GM23338 (cell line): Measurements from ENCODE around the gene KLHL5.

Experiments
- CREB1 ChIP-seq: fragments of 250-450 bp; sonication (Bioruptor Pico); IDR thresholded peaks from 2 replicates; pipeline ENCODE4 v1.5.0; 2020; ENCODE audit warnings: low read depth, mild to moderate bottlenecking, moderate library complexity
- CTCF ChIP-seq, 2 experiments: fragments of 200-600 bp in 1 of 2; sonication (generic) in 1 of 2; conservative IDR thresholded peaks; 2 replicates each; pipeline versions ENCODE4 v1.5.1 to v1.6.1; 2016 to 2017; ENCODE audit warnings: antibody characterized with exemption in 2 of 2, low read depth in 2 of 2, mild to moderate bottlenecking in 2 of 2, moderate library complexity in 1 of 2
- EZH2 ChIP-seq: fragments of 200-600 bp; sonication (generic); IDR thresholded peaks from one replicate; pipeline ENCODE4 v1.8.0; 2017; ENCODE audit warnings: antibody characterized with exemption, mild to moderate bottlenecking, low read depth; ENCODE audit not compliant: unreplicated experiment
- EZH2phosphoT487 ChIP-seq: fragments of 200-600 bp; sonication (generic); IDR thresholded peaks from one replicate; pipeline ENCODE4 v1.8.1; 2018; ENCODE audit warnings: antibody characterized with exemption; ENCODE audit not compliant: unreplicated experiment
- NANOG ChIP-seq: IDR thresholded peaks from 2 replicates; pipeline ENCODE4 v1.6.1; 2016; ENCODE audit warnings: antibody characterized with exemption, borderline replicate concordance
- POLR2AphosphoS5 ChIP-seq: IDR thresholded peaks from 2 replicates; pipeline ENCODE4 v1.6.1; 2016; ENCODE audit warnings: antibody characterized with exemption, low read depth
- REST ChIP-seq: IDR thresholded peaks from one replicate; pipeline ENCODE4 v1.6.1; 2018; ENCODE audit warnings: antibody characterized with exemption; ENCODE audit not compliant: unreplicated experiment
- ZNF114 ChIP-seq: fragments of 250-450 bp; sonication (Bioruptor Pico); IDR thresholded peaks from 2 replicates; pipeline ENCODE4 v1.5.0; 2020; ENCODE audit warnings: mild to moderate bottlenecking, moderate library complexity
- ZNF331 ChIP-seq: fragments of 250-450 bp; sonication (Bioruptor Pico); IDR thresholded peaks from 2 replicates; pipeline ENCODE4 v1.5.0; 2020; ENCODE audit warnings: low read depth, mild to moderate bottlenecking, moderate library complexity

GRCh38 chr4:39170301-39170700 is 108.3 kb downstream of the KLHL5 start:
- TF ChIP-seq CTCF (conservative IDR thresholded peaks at IDR 0.05; ENCODE audit: low read depth in 2 of 2) (no peak), REST (no peak), POLR2AphosphoS5 (no peak), ZNF331 (CRISPR knock-in tag) (no peak), ZNF114 (CRISPR knock-in tag) (no peak), EZH2 (no peak), EZH2phosphoT487 (no peak), CREB1 (CRISPR knock-in tag) (no peak), NANOG (no peak)
